ENCODE measurements around the gene CCL15. TPM values are rescaled to one million over a fixed set of nuclear protein-coding genes. Genes with fewer than 3 reads are reported as not detected.
A peak's percentile ranks its signal among the peaks of the same experiment; 100 is the strongest.

CCL15 gene
- total and polyA plus RNA-seq, 4 donors = 8.8 to 27.8 (median 11.6) TPM

GRCh38 chr17:35973333-35974260 lies 27.8 kb downstream of the CCL15 start (continued):
- peak; percentile 79 for TF ChIP-seq ATF3 (IDR thresholded peaks at IDR 0.05)
- peak; percentile 87 for TF ChIP-seq YY1 (IDR thresholded peaks at IDR 0.05)

GRCh38 chr17:35972945-35973332 lies 28.4 kb downstream of the CCL15 start:
- Histone ChIP-seq H3K36me3 (ENCODE audit: control insufficient read depth in 4 of 4, insufficient read depth in 3 of 4, low read depth in 1 of 4, low read length in 3 of 4) (peaks cover 0 to 3% (median 2%) of the 10 kb centered on the region in 4 donors), H3K9me3 (ENCODE audit: control insufficient read depth in 4 of 4, low read length in 3 of 4) (no peaks in the 10 kb centered on the region), H3K4me3 (ENCODE audit: low read depth in 1 of 3, low read length in 3 of 3) (no peak overlapping the region), H3K9ac (ENCODE audit: low read depth in 1 of 2, low read length in 2 of 2) (peak overlapping the region in 1 of 2 donors; percentile 29), H3K4me1 (ENCODE audit: control insufficient read depth in 4 of 4, insufficient read depth in 4 of 4, low read length in 3 of 4) (peaks cover 11 to 77% (median 67%) of the 10 kb centered on the region in 4 donors), H3K27me3 (ENCODE audit: control insufficient read depth in 4 of 4, insufficient read depth in 4 of 4, low read length in 3 of 4) (no peaks in the 10 kb centered on the region), H3K27ac (ENCODE audit: low read depth in 1 of 2, low read length in 2 of 2) (peak overlapping the region; percentile 87 to 91)
- TF ChIP-seq YY1 (IDR thresholded peaks at IDR 0.05) (no peak), EGR1 (IDR thresholded peaks at IDR 0.05; ENCODE audit: low read depth in 2 of 2) (no peak), NR2F2 (IDR thresholded peaks at IDR 0.05) (no peak), SP1 (IDR thresholded peaks at IDR 0.05) (no peak), REST (IDR thresholded peaks at IDR 0.05) (no peak), FOXA2 (IDR thresholded peaks at IDR 0.05) (no peak), HNF4A (conservative IDR thresholded peaks at IDR 0.05) (no peak), HNF4G (IDR thresholded peaks at IDR 0.05) (no peak)
- DNase-seq (ENCODE audit: low spot score) = no peak
- 43% methylated on average over 4 of the region's 4 CpGs for WGBS

GRCh38 chr17:35972535-35972934 lies 28.8 kb downstream of the CCL15 start:
- Histone ChIP-seq H3K9ac (ENCODE audit: low read depth in 1 of 2, low read length in 2 of 2) (peak overlapping the region in 1 of 2 donors; percentile 29), H3K4me3 (ENCODE audit: low read depth in 1 of 3, low read length in 3 of 3) (no peak overlapping the region), H3K9me3 (ENCODE audit: control insufficient read depth in 4 of 4, low read length in 3 of 4) (no peaks in the 10 kb centered on the region), H3K27ac (ENCODE audit: low read depth in 1 of 2, low read length in 2 of 2) (peak overlapping the region; percentile 87 to 91), H3K36me3 (ENCODE audit: control insufficient read depth in 4 of 4, insufficient read depth in 3 of 4, low read depth in 1 of 4, low read length in 3 of 4) (peaks cover 0 to 3% (median under 1%) of the 10 kb centered on the region in 4 donors), H3K27me3 (ENCODE audit: control insufficient read depth in 4 of 4, insufficient read depth in 4 of 4, low read length in 3 of 4) (no peaks in the 10 kb centered on the region), H3K4me1 (ENCODE audit: control insufficient read depth in 4 of 4, insufficient read depth in 4 of 4, low read length in 3 of 4) (peaks cover 11 to 73% (median 64%) of the 10 kb centered on the region in 4 donors)
- TF ChIP-seq SP1 (IDR thresholded peaks at IDR 0.05) (no peak), JUND (IDR thresholded peaks at IDR 0.05) (no peak), RXRA (IDR thresholded peaks at IDR 0.05) (no peak), FOXA1 (IDR thresholded peaks at IDR 0.05) (no peak), REST (IDR thresholded peaks at IDR 0.05) (no peak), YY1 (IDR thresholded peaks at IDR 0.05) (no peak), CTCF (IDR thresholded peaks at IDR 0.05; ENCODE audit: low read depth, low read length, missing input control) (no peak), ZBTB33 (IDR thresholded peaks at IDR 0.05) (no peak), TAF1 (conservative IDR thresholded peaks at IDR 0.05) (no peak), ATF3 (IDR thresholded peaks at IDR 0.05) (no peak), HNF4G (IDR thresholded peaks at IDR 0.05) (no peak), NR2F2 (IDR thresholded peaks at IDR 0.05) (no peak)
- DNase-seq (ENCODE audit: low spot score) = no peak
- 72% methylated on average over 6 of the region's 6 CpGs for WGBS
